HL-60 (cell line): ENCODE data around the gene COLQ.

ENCODE experiments used
- DNase-seq, 2 experiments: peaks; one replicate each; pipeline ENCODE4 v3.0.0-alpha.2; 2010 to 2020; ENCODE audit warnings: low read depth in 1 of 2, low spot score in 1 of 2
- H3K27ac ChIP-seq: fragments of 250-450 bp; sonication (Bioruptor Pico); replicated peaks from 2 replicates; pipeline ENCODE4 v1.5.1; 2020; ENCODE audit warnings: mild to moderate bottlenecking, moderate library complexity
- H3K27me3 ChIP-seq: fragments of 250-450 bp; sonication (Bioruptor Pico); 2 replicates; pipeline ENCODE4 v1.5.1; 2021; ENCODE audit warnings: mild to moderate bottlenecking, moderate library complexity; ENCODE audit not compliant: insufficient read depth, poor library complexity, severe bottlenecking
- H3K4me3 ChIP-seq: replicated peaks from 2 replicates; pipeline ENCODE4 v1.5.1; 2011; ENCODE audit warnings: mild to moderate bottlenecking, control low read depth, low read length; ENCODE audit not compliant: insufficient read depth
- CTCF ChIP-seq: IDR thresholded peaks from one replicate; pipeline ENCODE4 v1.5.1; 2011; ENCODE audit warnings: low read length, control low read depth, inconsistent platforms; ENCODE audit not compliant: insufficient read depth
- GABPA ChIP-seq: IDR thresholded peaks from 2 replicates; pipeline ENCODE4 v1.6.1; 2012; ENCODE audit warnings: low read depth
- POLR2AphosphoS5 ChIP-seq: IDR thresholded peaks from 2 replicates; pipeline ENCODE4 v1.6.1; 2012; ENCODE audit warnings: low read depth
- REST ChIP-seq: IDR thresholded peaks from 2 replicates; pipeline ENCODE4 v1.6.1; 2012; ENCODE audit warnings: low read depth; ENCODE audit not compliant: insufficient replicate concordance
- SPI1 ChIP-seq: IDR thresholded peaks from 2 replicates; pipeline ENCODE4 v1.6.1; 2012; ENCODE audit warnings: low read depth, mild to moderate bottlenecking, borderline replicate concordance

Gene COLQ

DNA sequence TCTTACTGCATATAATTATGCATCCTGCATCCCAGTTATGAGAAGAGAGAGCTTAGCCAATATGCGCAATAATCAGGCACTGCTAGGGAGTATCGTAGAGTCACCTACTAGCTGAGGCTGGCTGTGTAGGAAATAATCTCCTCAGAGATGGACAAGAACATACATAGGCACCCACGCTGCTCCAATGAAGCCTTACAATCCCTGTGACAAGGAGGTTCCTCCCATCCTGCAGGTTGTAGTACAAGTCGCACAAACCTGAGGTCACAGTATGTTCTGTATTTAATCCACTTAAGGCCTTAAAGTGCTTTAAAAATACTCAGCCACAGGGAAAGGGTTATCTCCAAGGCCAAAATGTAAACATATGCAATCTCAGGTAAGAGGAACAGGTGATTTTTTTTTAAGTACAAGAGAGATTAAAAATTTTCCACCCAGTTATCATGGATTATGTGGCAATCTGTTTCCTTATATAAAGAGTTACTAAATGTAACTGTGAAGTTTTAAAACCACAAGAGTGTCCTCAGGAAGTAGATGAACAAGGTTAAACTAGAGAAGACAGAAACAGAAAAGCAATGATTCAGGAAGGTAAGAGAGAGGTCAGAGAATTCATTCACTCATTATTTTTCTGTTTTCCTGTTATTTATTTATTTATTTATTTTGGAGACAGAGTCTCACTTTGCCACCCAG lies 7.5 kb upstream of the COLQ start:
- no peak overlapping the region for H3K27ac ChIP-seq
- H3K4me3 ChIP-seq: no peak overlapping the region
- DNase-seq: no peak
- H3K27me3 ChIP-seq: no peaks in the 10 kb centered on the region
- TF ChIP-seq GABPA: no peak
- no peak for TF ChIP-seq POLR2AphosphoS5
- no peak for TF ChIP-seq REST
- TF ChIP-seq SPI1: no peak
- TF ChIP-seq CTCF: no peak

DNA sequence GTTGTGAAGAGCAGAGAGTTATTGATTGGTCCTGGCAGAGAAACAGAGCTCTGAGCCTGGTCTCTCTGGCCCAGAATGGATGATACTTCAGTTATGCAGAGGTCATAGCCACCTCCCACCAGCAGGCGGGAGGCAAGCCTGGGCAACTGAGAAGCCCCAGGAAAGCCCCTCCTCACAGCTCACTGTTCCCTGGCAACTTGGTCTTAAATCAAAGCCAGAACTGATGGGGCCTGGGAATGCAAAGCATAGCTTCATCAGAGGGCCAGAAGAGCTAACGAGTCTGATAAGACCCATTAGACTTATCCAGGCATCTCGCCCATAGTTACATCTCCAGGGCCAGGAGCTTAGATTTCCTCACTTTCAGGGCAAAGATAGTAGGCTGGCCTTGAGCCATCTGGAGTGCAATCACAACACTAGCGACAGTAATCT lies 5.5 kb upstream of the COLQ start:
- no peak for DNase-seq
- H3K27me3 ChIP-seq: no peaks in the 10 kb centered on the region
- TF ChIP-seq CTCF: no peak
- H3K4me3 ChIP-seq: no peak overlapping the region
- no peak overlapping the region for H3K27ac ChIP-seq

DNA sequence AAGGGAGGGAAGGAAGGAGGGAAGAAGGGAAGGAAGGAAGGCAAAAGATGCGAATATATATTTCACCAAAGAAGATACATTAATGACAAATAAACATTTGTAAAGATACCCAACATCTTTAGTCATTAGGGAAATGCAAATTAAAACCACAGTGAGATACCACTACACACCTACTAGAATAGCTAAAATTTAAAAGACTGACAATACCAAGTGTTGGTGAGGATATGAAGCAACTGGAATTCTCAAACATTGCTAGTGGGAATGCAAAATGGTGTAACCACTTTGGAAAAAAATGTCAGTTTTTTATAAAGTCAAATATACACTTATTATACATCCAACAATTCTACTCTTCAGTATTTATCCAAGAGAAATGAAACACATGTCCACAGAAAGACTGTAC lies 4.3 kb upstream of the COLQ start:
- TF ChIP-seq CTCF (no peak), GABPA (no peak), POLR2AphosphoS5 (no peak), SPI1 (no peak), REST (no peak)
- Histone ChIP-seq H3K27me3 (no peaks in the 10 kb centered on the region), H3K27ac (no peak overlapping the region), H3K4me3 (no peak overlapping the region)
- DNase-seq: no peak
